Measurements from ENCODE around the gene YIF1B. TPM values are rescaled to one million over a fixed set of nuclear protein-coding genes. Genes with fewer than 3 reads are reported as not detected.
A peak's percentile ranks its signal among the peaks of the same experiment; 100 is the strongest.

YIF1B gene
- total RNA-seq, 3 donors from 2014 or later (not counting 1 experiment from before 2014, with no cell fraction given): 23.2 to 28.4 (median 24.1) TPM

- Histone ChIP-seq H3K27ac (ENCODE audit: low read length) (no peak overlapping the region), H3K27me3 (ENCODE audit: control insufficient read depth, insufficient read depth, low read length) (no peaks in the 10 kb centered on the region), H3K9me3 (ENCODE audit: control insufficient read depth, insufficient read depth, low read length) (no peaks in the 10 kb centered on the region), H3K36me3 (ENCODE audit: control insufficient read depth, insufficient read depth, low read length) (no peaks in the 10 kb centered on the region), H3K4me3 (ENCODE audit: low read length) (no peak overlapping the region), H3K4me1 (ENCODE audit: control insufficient read depth, insufficient read depth, low read length) (no peaks in the 10 kb centered on the region)
- no peak for DNase-seq
- H3K36me3 Mint-ChIP-seq: no peaks in the 10 kb centered on the region
- no peaks in the 10 kb centered on the region for H3K4me1 Mint-ChIP-seq
- ATAC-seq: no peak
- no peak overlapping the region for H3K27ac Mint-ChIP-seq
- WGBS (ENCODE audit: insufficient coverage): 94% methylated on average over 5 of the region's 5 CpGs
- no peak for TF ChIP-seq CTCF (IDR thresholded peaks at IDR 0.05)
- H3K9me3 Mint-ChIP-seq: no peaks in the 10 kb centered on the region
- intact Hi-C loops (cut with micrococcal nuclease): no loop called here
- no peak overlapping the region for H3K4me3 Mint-ChIP-seq
- peaks cover 6 to 14% of the 10 kb centered on the region in 2 donors for H3K27me3 Mint-ChIP-seq (ENCODE audit: low read depth in 2 of 2)
Measured at GRCh38 chr19:38270587-38271167, 45.1 kb downstream of the YIF1B start.

GRCh38 chr19:38268539-38268938 lies 47.2 kb downstream of the YIF1B start:
- H3K9me3 Mint-ChIP-seq: no peaks in the 10 kb centered on the region
- no peaks in the 10 kb centered on the region for H3K27me3 ChIP-seq (ENCODE audit: control insufficient read depth, insufficient read depth, low read length)
- H3K4me3 Mint-ChIP-seq: no peak overlapping the region
- H3K36me3 ChIP-seq (ENCODE audit: control insufficient read depth, insufficient read depth, low read length): no peaks in the 10 kb centered on the region
- no peaks in the 10 kb centered on the region for H3K36me3 Mint-ChIP-seq
- no peak for TF ChIP-seq CTCF (IDR thresholded peaks at IDR 0.05)
- intact Hi-C loops (cut with micrococcal nuclease): no loop called here
- H3K27ac ChIP-seq (ENCODE audit: low read length): no peak overlapping the region
- H3K9me3 ChIP-seq (ENCODE audit: control insufficient read depth, insufficient read depth, low read length): no peaks in the 10 kb centered on the region
- no peak overlapping the region for H3K4me3 ChIP-seq (ENCODE audit: low read length)
- H3K27me3 Mint-ChIP-seq (ENCODE audit: low read depth in 2 of 2): peaks cover 20 to 27% of the 10 kb centered on the region in 2 donors
- ATAC-seq (no peak), DNase-seq (peak in 1 of 2 donors; percentile 20)
- WGBS (ENCODE audit: insufficient coverage): 64% methylated on average over 8 of the region's 8 CpGs
- peaks cover 17% of the 10 kb centered on the region for H3K4me1 ChIP-seq (ENCODE audit: control insufficient read depth, insufficient read depth, low read length)
- H3K27ac Mint-ChIP-seq: no peak overlapping the region
- H3K4me1 Mint-ChIP-seq: peaks cover 11 to 12% of the 10 kb centered on the region in 2 donors

- intact Hi-C loops (cut with micrococcal nuclease): no loop called here
- Histone ChIP-seq H3K27ac (ENCODE audit: low read length) (no peak overlapping the region), H3K36me3 (ENCODE audit: control insufficient read depth, insufficient read depth, low read length) (no peaks in the 10 kb centered on the region), H3K4me3 (ENCODE audit: low read length) (no peak overlapping the region), H3K4me1 (ENCODE audit: control insufficient read depth, insufficient read depth, low read length) (peaks cover 18% of the 10 kb centered on the region), H3K27me3 (ENCODE audit: control insufficient read depth, insufficient read depth, low read length) (no peaks in the 10 kb centered on the region), H3K9me3 (ENCODE audit: control insufficient read depth, insufficient read depth, low read length) (no peaks in the 10 kb centered on the region)
- TF ChIP-seq CTCF (IDR thresholded peaks at IDR 0.05): no peak
- DNase-seq: no peak
- H3K27me3 Mint-ChIP-seq (ENCODE audit: low read depth in 2 of 2): peaks cover 23 to 31% of the 10 kb centered on the region in 2 donors
- no peaks in the 10 kb centered on the region for H3K9me3 Mint-ChIP-seq
- no peak overlapping the region for H3K4me3 Mint-ChIP-seq
- H3K27ac Mint-ChIP-seq: no peak overlapping the region
- no peak for ATAC-seq
- 76% methylated on average over 12 of the region's 12 CpGs for WGBS (ENCODE audit: insufficient coverage)
- H3K4me1 Mint-ChIP-seq: peaks cover 12% of the 10 kb centered on the region in 2 donors
- H3K36me3 Mint-ChIP-seq: no peaks in the 10 kb centered on the region
Measured at GRCh38 chr19:38267761-38268483, 47.8 kb downstream of the YIF1B start.

Measured in natural killer cell (primary cell).